Prostate gland (tissue), 2 donors: Measurements from ENCODE around the gene AIF1L. TPM values are rescaled to one million over a fixed set of nuclear protein-coding genes. Genes with fewer than 3 reads are reported as not detected.

ENCODE experiments used
- DNase-seq: peaks from one replicate; pipeline ENCODE4 v3.0.0-alpha.2; 2019; ENCODE audit warnings: low spot score
- H3K27ac ChIP-seq, 2 donors: fragments of 200-600 bp; sonication (generic); 2 replicates each; pipeline ENCODE4 v1.5.1; 2017 to 2019
- H3K27me3 ChIP-seq: fragments of 200-600 bp; sonication (generic); replicated peaks from 2 replicates; pipeline ENCODE4 v1.5.1; 2019; ENCODE audit not compliant: insufficient read depth
- H3K36me3 ChIP-seq, 2 donors: fragments of 200-600 bp; sonication (generic); 1 replicate in 1 of 2; 2 replicates in 1 of 2; pipeline versions ENCODE4 v1.5.1 to v1.8.1; 2017 to 2019
- H3K4me1 ChIP-seq: fragments of 200-600 bp; sonication (generic); replicated peaks from 2 replicates; pipeline ENCODE4 v1.5.1; 2019
- H3K4me3 ChIP-seq, 2 donors: fragments of 200-600 bp; sonication (generic); 2 replicates each; pipeline ENCODE4 v1.5.1; 2017 to 2019
- H3K9me3 ChIP-seq: fragments of 200-600 bp; sonication (generic); 2 replicates; pipeline ENCODE4 v1.5.1; 2017
- CTCF ChIP-seq, 4 experiments: fragments of 200-600 bp in 2 of 4; fragments of 450-650 bp in 2 of 4; sonication (generic) in 2 of 4; IDR thresholded peaks; 1 replicate in 3 of 4; 2 replicates in 1 of 4; pipeline ENCODE4 v1.5.1; 2016 to 2019; ENCODE audit warnings: antibody characterized with exemption in 4 of 4, mild to moderate bottlenecking in 2 of 4, moderate library complexity in 2 of 4
- POLR2A ChIP-seq: fragments of 450-650 bp; IDR thresholded peaks from one replicate; pipeline ENCODE4 v1.6.1; 2016; ENCODE audit warnings: antibody characterized with exemption, mild to moderate bottlenecking
- POLR2AphosphoS5 ChIP-seq: sonication (generic); formaldehyde crosslinking; IDR thresholded peaks from one replicate; pipeline ENCODE4 v1.6.1; 2017; ENCODE audit warnings: antibody characterized with exemption
- WGBS: methylation state at CpG from one replicate; pipeline ENCODE4 v1.1.5; 2018; 5-methylcytosine and 5-hydroxymethylcytosine counted together
- intact Hi-C: fragments of 100-400 bp; cut with DNase I; formaldehyde crosslinking; loops from one replicate; pipeline ENCODE4 v1.14.2; 2022
- total RNA-seq, 2 donors: library from RNA; depleted of rRNA; stranded (reverse); fragments of >200 nt; gene quantifications; one replicate each; pipeline ENCODE4 v1.1.0, GENCODE V29; 2016

The AIF1L gene
- total RNA-seq, 2 donors from 2014 or later = 3.6 to 18.4 TPM

GRCh38 chr9:131104016-131104740, 7.8 kb downstream of the AIF1L start:
- H3K27ac ChIP-seq = no peak overlapping the region
- H3K9me3 ChIP-seq = no peaks in the 10 kb centered on the region
- H3K4me1 ChIP-seq = no peaks in the 10 kb centered on the region
- H3K27me3 ChIP-seq = no peaks in the 10 kb centered on the region
- intact Hi-C loops = no loop called here
- no peak overlapping the region for H3K4me3 ChIP-seq
- no peaks in the 10 kb centered on the region for H3K36me3 ChIP-seq
- WGBS = 83% methylated on average over 5 of the region's 5 CpGs
- DNase-seq = no peak
- TF ChIP-seq CTCF (IDR thresholded peaks at IDR 0.05) (no peak), POLR2A (no peak), POLR2AphosphoS5 (no peak)

GRCh38 chr9:131105952-131106351, 9.6 kb downstream of the AIF1L start:
- no peaks in the 10 kb centered on the region for H3K27me3 ChIP-seq
- intact Hi-C loops = no loop called here
- no peaks in the 10 kb centered on the region for H3K36me3 ChIP-seq
- DNase-seq = no peak
- 95% methylated on average over 8 of the region's 8 CpGs for WGBS
- no peak overlapping the region for H3K4me3 ChIP-seq
- H3K9me3 ChIP-seq = no peaks in the 10 kb centered on the region
- no peak for TF ChIP-seq POLR2AphosphoS5
- no peak for TF ChIP-seq POLR2A
- TF ChIP-seq CTCF (IDR thresholded peaks at IDR 0.05) = no peak
- H3K27ac ChIP-seq = no peak overlapping the region
- no peaks in the 10 kb centered on the region for H3K4me1 ChIP-seq

GRCh38 chr9:131107760-131108159, 11.4 kb downstream of the AIF1L start:
- Histone ChIP-seq H3K27ac (no peak overlapping the region), H3K27me3 (no peaks in the 10 kb centered on the region), H3K9me3 (no peaks in the 10 kb centered on the region), H3K4me1 (no peaks in the 10 kb centered on the region), H3K4me3 (no peak overlapping the region), H3K36me3 (no peaks in the 10 kb centered on the region)
- DNase-seq = no peak
- 67% methylated on average over 8 of the region's 8 CpGs for WGBS
- TF ChIP-seq CTCF (IDR thresholded peaks at IDR 0.05) = no peak
- no peak for TF ChIP-seq POLR2AphosphoS5
- TF ChIP-seq POLR2A = no peak
- intact Hi-C loops = no loop called here

- Histone ChIP-seq H3K4me3 (no peak overlapping the region), H3K36me3 (no peaks in the 10 kb centered on the region), H3K27me3 (no peaks in the 10 kb centered on the region), H3K27ac (no peak overlapping the region), H3K4me1 (no peaks in the 10 kb centered on the region), H3K9me3 (no peaks in the 10 kb centered on the region)
- DNase-seq = no peak
- TF ChIP-seq CTCF (IDR thresholded peaks at IDR 0.05) = no peak
- no peak for TF ChIP-seq POLR2AphosphoS5
- TF ChIP-seq POLR2A = no peak
- intact Hi-C loops = no loop called here
- WGBS = 64% methylated on average over 10 of the region's 10 CpGs
These were observed 15.0 kb downstream of the AIF1L start for GRCh38 chr9:131111186-131111853.

- no peaks in the 10 kb centered on the region for H3K4me1 ChIP-seq
- 68% methylated on average over 24 of the region's 25 CpGs for WGBS
- no peaks in the 10 kb centered on the region for H3K27me3 ChIP-seq
- H3K36me3 ChIP-seq = no peaks in the 10 kb centered on the region
- no peak overlapping the region for H3K4me3 ChIP-seq
- H3K27ac ChIP-seq = no peak overlapping the region
- intact Hi-C loops = no loop called here
- TF ChIP-seq POLR2A (no peak), POLR2AphosphoS5 (no peak), CTCF (IDR thresholded peaks at IDR 0.05) (no peak)
- no peak for DNase-seq
- H3K9me3 ChIP-seq = no peaks in the 10 kb centered on the region
These were observed 15.6 kb downstream of the AIF1L start for GRCh38 chr9:131111854-131112311.
